B cell (primary cell): ENCODE measurements around the gene MAGEB17. TPM values are rescaled to one million over a fixed set of nuclear protein-coding genes. Genes with fewer than 3 reads are reported as not detected.

ENCODE experiments used
- ATAC-seq: fragments of 200-7000 bp; cut with Tn5 transposase; one replicate; pipeline ENCODE4 v1.10.0; 2021; ENCODE audit warnings: low read depth, mild to moderate bottlenecking, moderate number of reproducible peaks, moderate library complexity
- CTCF ChIA-PET: fragments of 350-600 bp; sonication (Branson Sonifier 250); formaldehyde crosslinking; loops from one replicate; lab custom pipeline; 2021; ENCODE audit warnings: antibody characterized with exemption, inconsistent platforms; lab: Charles Lee
- POLR2A ChIA-PET: fragments of 350-600 bp; sonication (Branson Sonifier 250); formaldehyde crosslinking; loops from one replicate; lab custom pipeline; 2021; ENCODE audit warnings: antibody characterized with exemption; lab: Charles Lee
- DNase-seq: peaks from one replicate; pipeline ENCODE4 v3.0.0; 2013
- H2AFZ ChIP-seq: 2 replicates; pipeline ENCODE4 v1.6.1; 2012; ENCODE audit warnings: mild to moderate bottlenecking, low read depth, low read length; ENCODE audit not compliant: insufficient read depth, poor library complexity, severe bottlenecking
- H3K27ac ChIP-seq, 2 donors: 1 replicate in 1 of 2; 2 replicates in 1 of 2; pipeline ENCODE4 v1.5.1; 2012 to 2013; ENCODE audit warnings: low read length in 2 of 2, mild to moderate bottlenecking in 2 of 2, moderate library complexity in 1 of 2
- H3K27me3 ChIP-seq, 4 experiments: fragments of 200-600 bp in 1 of 4; sonication (generic) in 1 of 4; replicated peaks in 1 of 4; 1 replicate in 2 of 4; 2 replicates in 2 of 4; pipeline versions ENCODE4 v1.6.1 to v1.7.0; 2013 to 2016; ENCODE audit warnings: low read length in 3 of 4, mild to moderate bottlenecking in 2 of 4, mixed read lengths in 1 of 4, moderate library complexity in 1 of 4; ENCODE audit not compliant: insufficient read depth in 4 of 4, control insufficient read depth in 3 of 4; ENCODE audit errors: control extremely low read depth in 1 of 4
- H3K36me3 ChIP-seq, 2 experiments: replicated peaks in 1 of 2; 1 replicate in 1 of 2; 2 replicates in 1 of 2; pipeline versions ENCODE4 v1.6.1 to v1.7.1; 2013; ENCODE audit warnings: low read length in 1 of 2; ENCODE audit not compliant: insufficient read depth in 2 of 2, control insufficient read depth in 1 of 2; ENCODE audit errors: control extremely low read depth in 1 of 2, extremely low read depth in 1 of 2
- H3K4me1 ChIP-seq, 2 donors: fragments of 200-600 bp in 1 of 2; sonication (generic) in 1 of 2; 1 replicate in 1 of 2; 2 replicates in 1 of 2; pipeline versions ENCODE4 v1.5.1 to v1.6.1; 2013 to 2017; ENCODE audit warnings: low read length in 2 of 2; ENCODE audit not compliant: control insufficient read depth in 2 of 2, insufficient read depth in 2 of 2
- H3K4me2 ChIP-seq: replicated peaks from 2 replicates; pipeline ENCODE3; 2012; ENCODE audit warnings: mild to moderate bottlenecking, low read depth, low read length; ENCODE audit not compliant: poor library complexity, severe bottlenecking
- H3K4me3 ChIP-seq, 5 experiments: fragments of 200-600 bp in 1 of 5; sonication (generic) in 1 of 5; 1 replicate in 3 of 5; 2 replicates in 2 of 5; pipeline versions ENCODE4 v1.5.1 to v1.7.0; 2011 to 2016; ENCODE audit warnings: low read length in 4 of 5, mild to moderate bottlenecking in 4 of 5, low read depth in 2 of 5, control low read depth in 1 of 5, moderate library complexity in 1 of 5; ENCODE audit not compliant: insufficient read depth in 1 of 5; ENCODE audit errors: control extremely low read depth in 1 of 5, extremely low read depth in 1 of 5
- H3K79me2 ChIP-seq: fragments of 200-600 bp; sonication (generic); one replicate; pipeline ENCODE4 v1.6.0; 2016; ENCODE audit warnings: low read length; ENCODE audit not compliant: control insufficient read depth, insufficient read depth
- H3K9ac ChIP-seq: fragments of 200-600 bp; sonication (generic); 2 replicates; pipeline ENCODE4 v1.6.1; 2017; ENCODE audit warnings: mild to moderate bottlenecking, low read length, moderate library complexity
- H3K9me3 ChIP-seq, 3 donors: one replicate each; pipeline versions ENCODE4 v1.6.1 to v1.7.1; 2013; ENCODE audit warnings: low read length in 2 of 3; ENCODE audit not compliant: control insufficient read depth in 2 of 3, insufficient read depth in 1 of 3; ENCODE audit errors: control extremely low read depth in 1 of 3
- H4K20me1 ChIP-seq: 2 replicates; pipeline ENCODE4 v1.6.0; 2012; ENCODE audit warnings: mild to moderate bottlenecking, low read length; ENCODE audit not compliant: insufficient read depth, control insufficient read depth, poor library complexity, severe bottlenecking
- H3K27ac Mint-ChIP-seq: one replicate; pipeline ENCODE4 v1.8.0; 2021; ENCODE audit warnings: mixed read lengths
- H3K27me3 Mint-ChIP-seq: one replicate; pipeline ENCODE4 v1.8.0; 2021; ENCODE audit warnings: mixed read lengths
- H3K4me1 Mint-ChIP-seq: one replicate; pipeline ENCODE4 v1.8.0; 2021; ENCODE audit warnings: mixed read lengths
- H3K4me3 Mint-ChIP-seq: one replicate; pipeline ENCODE4 v1.8.0; 2021; ENCODE audit warnings: mixed read lengths
- H3K9me3 Mint-ChIP-seq: one replicate; pipeline ENCODE4 v1.8.0; 2022; ENCODE audit warnings: mixed read lengths; ENCODE audit not compliant: insufficient read depth
- EZH2 ChIP-seq: IDR thresholded peaks from 2 replicates; pipeline ENCODE4 v1.6.1; 2012; ENCODE audit warnings: borderline replicate concordance, low read depth, mild to moderate bottlenecking, moderate library complexity, low read length; ENCODE audit not compliant: insufficient read depth, poor library complexity, severe bottlenecking
- WGBS: methylation state at CpG from one replicate; pipeline ENCODE4 v1.1.5; 2013; ENCODE audit warnings: missing lambda C conversion rate; ENCODE audit not compliant: insufficient coverage; 5-methylcytosine and 5-hydroxymethylcytosine counted together
- intact Hi-C: fragments of 100-400 bp; cut with micrococcal nuclease; formaldehyde crosslinking; loops from one replicate; pipeline ENCODE4 v1.10.0; 2022
- polyA plus RNA-seq: library from polyadenylated mRNA; depleted of rRNA; stranded (reverse); fragments of >200 nt; gene quantifications from 2 replicates; pipeline ENCODE4 v1.2.3, GENCODE V29; 2012
- total RNA-seq, 2 donors: library from RNA; stranded (reverse); fragments of 120-200 nt in 1 of 2; gene quantifications; 1 replicate in 1 of 2; 2 replicates in 1 of 2; pipeline versions ENCODE4 v1.2.3 to v1.2.4, GENCODE V29; 2013 to 2022
- TF ChIP-seq, protein P1 (sequence below): fragments of 200-600 bp; IDR thresholded peaks from one replicate; pipeline ENCODE4 v1.8.0; 2022; ENCODE audit warnings: antibody characterized with exemption, mild to moderate bottlenecking

MAGEB17 gene
- total and polyA plus RNA-seq, 2 donors (not counting 1 experiment from before 2014, with no cell fraction given) = 0.16 TPM; not detected in 1

DNA sequence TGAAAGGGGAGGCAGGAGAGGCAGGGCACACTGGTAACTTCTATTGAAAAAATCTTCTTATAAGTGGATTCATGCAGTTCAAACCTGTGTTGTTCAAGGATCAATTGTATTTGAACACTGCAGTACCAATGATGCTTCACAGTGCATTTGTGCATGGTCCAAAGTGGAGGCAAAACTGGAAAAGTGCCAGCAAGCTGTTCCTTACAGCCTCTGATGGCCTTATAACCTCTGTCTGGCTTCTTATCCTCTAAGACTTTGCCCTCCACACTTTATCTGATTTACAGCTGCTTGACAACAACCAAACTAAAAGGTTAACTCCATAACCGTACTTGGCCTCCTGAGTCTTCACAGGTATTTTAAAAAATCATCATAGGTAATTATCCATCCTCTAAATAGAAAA, 40.4 kb downstream of the MAGEB17 start:
- no peak for TF ChIP-seq EZH2
- TF ChIP-seq, protein P1, sequence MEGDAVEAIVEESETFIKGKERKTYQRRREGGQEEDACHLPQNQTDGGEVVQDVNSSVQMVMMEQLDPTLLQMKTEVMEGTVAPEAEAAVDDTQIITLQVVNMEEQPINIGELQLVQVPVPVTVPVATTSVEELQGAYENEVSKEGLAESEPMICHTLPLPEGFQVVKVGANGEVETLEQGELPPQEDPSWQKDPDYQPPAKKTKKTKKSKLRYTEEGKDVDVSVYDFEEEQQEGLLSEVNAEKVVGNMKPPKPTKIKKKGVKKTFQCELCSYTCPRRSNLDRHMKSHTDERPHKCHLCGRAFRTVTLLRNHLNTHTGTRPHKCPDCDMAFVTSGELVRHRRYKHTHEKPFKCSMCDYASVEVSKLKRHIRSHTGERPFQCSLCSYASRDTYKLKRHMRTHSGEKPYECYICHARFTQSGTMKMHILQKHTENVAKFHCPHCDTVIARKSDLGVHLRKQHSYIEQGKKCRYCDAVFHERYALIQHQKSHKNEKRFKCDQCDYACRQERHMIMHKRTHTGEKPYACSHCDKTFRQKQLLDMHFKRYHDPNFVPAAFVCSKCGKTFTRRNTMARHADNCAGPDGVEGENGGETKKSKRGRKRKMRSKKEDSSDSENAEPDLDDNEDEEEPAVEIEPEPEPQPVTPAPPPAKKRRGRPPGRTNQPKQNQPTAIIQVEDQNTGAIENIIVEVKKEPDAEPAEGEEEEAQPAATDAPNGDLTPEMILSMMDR = no peak
- no peak overlapping the region for H3K27ac ChIP-seq
- WGBS = no CpG with 5 or more reads among the region's 1 CpG
- no peak overlapping the region for H2AFZ ChIP-seq
- POLR2A ChIA-PET = no interaction called here
- no peaks in the 10 kb centered on the region for H3K27me3 ChIP-seq
- intact Hi-C loops = no loop called here
- H3K4me1 Mint-ChIP-seq = no peaks in the 10 kb centered on the region
- ATAC-seq = no peak
- no peaks in the 10 kb centered on the region for H3K27me3 Mint-ChIP-seq
- no peak overlapping the region for H3K27ac Mint-ChIP-seq
- no peak overlapping the region for H3K4me3 ChIP-seq
- no peak overlapping the region for H3K9ac ChIP-seq
- no peaks in the 10 kb centered on the region for H3K4me1 ChIP-seq
- H3K9me3 Mint-ChIP-seq = no peaks in the 10 kb centered on the region
- no peaks in the 10 kb centered on the region for H3K79me2 ChIP-seq
- H3K4me3 Mint-ChIP-seq = no peak overlapping the region
- DNase-seq = no peak
- H3K4me2 ChIP-seq = no peak overlapping the region
- H4K20me1 ChIP-seq = no peaks in the 10 kb centered on the region
- CTCF ChIA-PET = no interaction called here
- no peaks in the 10 kb centered on the region for H3K36me3 ChIP-seq
- H3K9me3 ChIP-seq = no peaks in the 10 kb centered on the region

DNA sequence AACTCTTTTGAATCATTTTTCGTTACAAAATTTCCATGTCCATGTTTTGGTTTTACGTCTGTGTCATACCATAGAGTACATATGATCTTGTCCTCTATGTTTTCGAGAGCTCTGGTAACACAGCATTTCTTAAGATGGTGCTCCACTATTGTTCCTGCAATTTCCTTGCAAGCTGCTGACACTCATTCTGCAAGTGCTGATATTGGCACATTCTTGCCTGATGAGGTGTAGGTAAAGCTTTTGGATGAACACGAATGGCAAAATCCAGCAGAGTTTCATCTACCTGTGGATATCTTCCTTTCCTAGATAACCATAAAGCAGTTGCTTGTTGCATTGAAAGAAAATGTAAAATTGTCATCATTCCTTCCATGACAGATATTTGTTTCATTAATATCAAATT, 41.3 kb downstream of the MAGEB17 start:
- TF ChIP-seq EZH2 = no peak
- TF ChIP-seq, protein P1 = no peak
- Mint-ChIP-seq H3K4me3 (no peak overlapping the region), H3K27me3 (no peaks in the 10 kb centered on the region), H3K9me3 (no peaks in the 10 kb centered on the region), H3K4me1 (no peaks in the 10 kb centered on the region), H3K27ac (no peak overlapping the region)
- Histone ChIP-seq H3K4me3 (no peak overlapping the region), H3K27ac (no peak overlapping the region), H3K4me1 (no peaks in the 10 kb centered on the region), H2AFZ (no peak overlapping the region), H3K9me3 (no peaks in the 10 kb centered on the region), H4K20me1 (no peaks in the 10 kb centered on the region), H3K9ac (no peak overlapping the region), H3K27me3 (no peaks in the 10 kb centered on the region), H3K36me3 (no peaks in the 10 kb centered on the region), H3K4me2 (no peak overlapping the region), H3K79me2 (no peaks in the 10 kb centered on the region)
- intact Hi-C loops = no loop called here
- ChIA-PET POLR2A (no interaction called here), CTCF (no interaction called here)
- 100% methylated on average over 1 of the region's 4 CpGs for WGBS
- ATAC-seq (no peak), DNase-seq (no peak)
